ENCODE measurements around the gene BAIAP2L2. TPM values are rescaled to one million over a fixed set of nuclear protein-coding genes. Genes with fewer than 3 reads are reported as not detected.

The BAIAP2L2 gene
- total and polyA plus RNA-seq, 4 donors: 0.33 to 0.46 (median 0.44) TPM; not detected in 1

DNA sequence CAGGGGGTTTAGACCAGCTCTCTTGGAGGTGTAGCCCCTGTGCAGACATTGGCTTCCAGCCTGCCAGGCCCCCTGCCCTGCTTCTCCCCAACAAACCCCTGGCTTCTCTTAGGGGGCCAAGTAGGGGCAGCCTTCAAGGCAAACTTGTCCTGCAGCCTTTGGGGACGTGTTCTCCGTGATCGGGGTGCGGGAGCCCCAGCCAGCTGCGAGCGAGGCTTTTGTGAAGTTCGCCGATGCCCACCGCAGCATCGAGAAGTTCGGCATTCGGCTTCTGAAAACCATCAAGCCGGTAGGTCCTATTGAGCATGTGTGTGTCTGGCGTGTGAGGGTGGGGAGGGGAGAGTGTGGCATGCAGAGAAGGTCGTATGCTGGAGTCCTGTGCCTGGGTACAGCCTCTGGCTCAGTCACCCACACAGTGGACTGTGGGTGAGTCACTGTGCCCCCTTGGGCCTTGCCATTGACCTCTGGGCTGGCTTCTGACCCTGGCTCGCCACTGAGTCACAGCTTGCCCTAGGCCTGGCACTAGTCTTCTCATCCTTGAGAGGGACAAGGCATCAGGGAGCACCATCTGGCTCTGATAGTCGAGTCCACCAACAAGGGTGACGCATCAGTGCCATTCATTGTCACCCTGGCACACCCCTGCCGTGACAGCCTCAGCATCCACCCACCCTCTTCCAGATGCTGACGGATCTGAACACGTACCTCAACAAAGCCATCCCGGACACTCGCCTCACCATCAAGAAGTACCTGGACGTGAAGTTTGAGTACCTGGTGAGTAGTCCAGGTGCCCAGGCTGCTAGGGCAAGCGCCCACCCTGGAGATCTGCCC lies 37.9 kb downstream of the BAIAP2L2 start:
- no peak for TF ChIP-seq RXRA (IDR thresholded peaks at IDR 0.05)
- TF ChIP-seq, protein P1, sequence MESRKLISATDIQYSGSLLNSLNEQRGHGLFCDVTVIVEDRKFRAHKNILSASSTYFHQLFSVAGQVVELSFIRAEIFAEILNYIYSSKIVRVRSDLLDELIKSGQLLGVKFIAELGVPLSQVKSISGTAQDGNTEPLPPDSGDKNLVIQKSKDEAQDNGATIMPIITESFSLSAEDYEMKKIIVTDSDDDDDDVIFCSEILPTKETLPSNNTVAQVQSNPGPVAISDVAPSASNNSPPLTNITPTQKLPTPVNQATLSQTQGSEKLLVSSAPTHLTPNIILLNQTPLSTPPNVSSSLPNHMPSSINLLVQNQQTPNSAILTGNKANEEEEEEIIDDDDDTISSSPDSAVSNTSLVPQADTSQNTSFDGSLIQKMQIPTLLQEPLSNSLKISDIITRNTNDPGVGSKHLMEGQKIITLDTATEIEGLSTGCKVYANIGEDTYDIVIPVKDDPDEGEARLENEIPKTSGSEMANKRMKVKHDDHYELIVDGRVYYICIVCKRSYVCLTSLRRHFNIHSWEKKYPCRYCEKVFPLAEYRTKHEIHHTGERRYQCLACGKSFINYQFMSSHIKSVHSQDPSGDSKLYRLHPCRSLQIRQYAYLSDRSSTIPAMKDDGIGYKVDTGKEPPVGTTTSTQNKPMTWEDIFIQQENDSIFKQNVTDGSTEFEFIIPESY (IDR thresholded peaks at IDR 0.05): no peak
- no peak overlapping the region for H3K4me3 ChIP-seq (ENCODE audit: low read depth in 1 of 3, low read length in 3 of 3)
- 97% methylated on average over 25 of the region's 25 CpGs for WGBS
- no peaks in the 10 kb centered on the region for H3K9me3 ChIP-seq (ENCODE audit: control insufficient read depth in 4 of 4, low read length in 3 of 4)
- no peak overlapping the region for H3K9ac ChIP-seq (ENCODE audit: low read depth in 1 of 2, low read length in 2 of 2)
- peaks cover 8 to 35% (median 22%) of the 10 kb centered on the region in 4 donors for H3K36me3 ChIP-seq (ENCODE audit: control insufficient read depth in 4 of 4, insufficient read depth in 3 of 4, low read depth in 1 of 4, low read length in 3 of 4)
- H3K27me3 ChIP-seq (ENCODE audit: control insufficient read depth in 4 of 4, insufficient read depth in 4 of 4, low read length in 3 of 4): no peaks in the 10 kb centered on the region
- H3K4me1 ChIP-seq (ENCODE audit: control insufficient read depth in 4 of 4, insufficient read depth in 4 of 4, low read length in 3 of 4): peaks cover 0 to 10% (median 4%) of the 10 kb centered on the region in 4 donors
- no peak overlapping the region for H3K27ac ChIP-seq (ENCODE audit: low read depth in 1 of 2, low read length in 2 of 2)
- no peak for DNase-seq (ENCODE audit: low spot score)

- no peak for DNase-seq (ENCODE audit: low spot score)
- no peak overlapping the region for H3K9ac ChIP-seq (ENCODE audit: low read depth in 1 of 2, low read length in 2 of 2)
- peaks cover 0 to 10% (median 4%) of the 10 kb centered on the region in 4 donors for H3K4me1 ChIP-seq (ENCODE audit: control insufficient read depth in 4 of 4, insufficient read depth in 4 of 4, low read length in 3 of 4)
- H3K36me3 ChIP-seq (ENCODE audit: control insufficient read depth in 4 of 4, insufficient read depth in 3 of 4, low read depth in 1 of 4, low read length in 3 of 4): peaks cover 8 to 37% (median 23%) of the 10 kb centered on the region in 4 donors
- no peak for TF ChIP-seq GABPA (IDR thresholded peaks at IDR 0.05 in 1 of 2, conservative IDR thresholded peaks at IDR 0.05 in 1 of 2)
- TF ChIP-seq YY1 (IDR thresholded peaks at IDR 0.05): no peak
- TF ChIP-seq EGR1 (IDR thresholded peaks at IDR 0.05; ENCODE audit: low read depth in 2 of 2): no peak
- TF ChIP-seq, protein P1 (IDR thresholded peaks at IDR 0.05): no peak
- TF ChIP-seq RXRA (IDR thresholded peaks at IDR 0.05): no peak
- TF ChIP-seq FOXA1 (IDR thresholded peaks at IDR 0.05): no peak
- no peak for TF ChIP-seq ATF3 (IDR thresholded peaks at IDR 0.05)
- no peak for TF ChIP-seq RAD21 (IDR thresholded peaks at IDR 0.05)
- no peaks in the 10 kb centered on the region for H3K9me3 ChIP-seq (ENCODE audit: control insufficient read depth in 4 of 4, low read length in 3 of 4)
- WGBS: 93% methylated on average over 22 of the region's 22 CpGs
- no peak overlapping the region for H3K4me3 ChIP-seq (ENCODE audit: low read depth in 1 of 3, low read length in 3 of 3)
- no peaks in the 10 kb centered on the region for H3K27me3 ChIP-seq (ENCODE audit: control insufficient read depth in 4 of 4, insufficient read depth in 4 of 4, low read length in 3 of 4)
- no peak overlapping the region for H3K27ac ChIP-seq (ENCODE audit: low read depth in 1 of 2, low read length in 2 of 2)
These were observed 38.8 kb downstream of the BAIAP2L2 start for GRCh38 chr22:38071421-38072321.
